ENCODE results near the gene FEZF1. TPM values are rescaled to one million over a fixed set of nuclear protein-coding genes. Genes with fewer than 3 reads are reported as not detected.

FEZF1 gene
- total and polyA plus RNA-seq, 10 of the 15 experiments (the other 5 are each of a cell fraction or from before 2014, with no cell fraction given), result not detected

DNA sequence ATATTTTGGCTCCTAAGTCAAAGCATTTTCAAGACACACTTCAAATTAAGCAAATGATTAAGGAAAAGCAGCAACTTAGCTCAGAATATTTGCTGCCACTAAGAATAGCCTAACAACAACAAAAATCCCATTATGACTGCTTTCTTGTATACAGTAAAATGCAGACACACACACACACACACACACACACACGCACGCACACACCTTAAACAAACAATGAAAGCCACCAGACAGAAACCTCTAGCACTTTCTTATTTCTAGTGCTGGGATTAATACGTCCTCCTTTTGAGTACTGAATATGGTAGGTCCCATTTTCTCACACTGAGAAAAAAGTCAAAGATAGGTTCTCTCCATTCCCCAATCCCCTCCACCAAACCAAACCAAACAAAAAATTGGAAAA is 23.4 kb upstream of the FEZF1 start:
- H3K9me3 ChIP-seq (replicated peaks; ENCODE audit: control insufficient read depth, insufficient read depth, low read length), result no peaks in the 10 kb centered on the region
- no peaks in the 10 kb centered on the region for H3K36me3 ChIP-seq (ENCODE audit: control insufficient read depth in 2 of 2, insufficient read depth in 2 of 2, low read length in 1 of 2)
- ChIA-PET SMC1A (ENCODE audit: uncharacterized antibody, unreplicated experiment) (interaction anchor here (0.6 to 1.0 kb wide), 4 partner anchors 9 to 205 kb away, joined by 3 to 4 read pairs (median 4); no protein-coding TSS in a partner anchor), CTCF (no interaction called here), POLR2A (no interaction called here), RAD21 (ENCODE audit: unreplicated experiment) (interaction anchor here (0.6 kb wide), 1 partner anchor 341 kb away, joined by 3 read pairs; no protein-coding TSS in a partner anchor)
- H3K4me1 ChIP-seq (ENCODE audit: control insufficient read depth, insufficient read depth, low read length), result no peaks in the 10 kb centered on the region
- H3K79me2 ChIP-seq (ENCODE audit: control insufficient read depth, insufficient read depth, low read length), result no peaks in the 10 kb centered on the region
- in situ Hi-C loops (cut with MboI) (no loop called here), intact Hi-C loops (cut with micrococcal nuclease; ENCODE audit: unreplicated experiment) (no loop called here)
- H3K27ac ChIP-seq (ENCODE audit: control insufficient read depth, insufficient read depth), result no peak overlapping the region
- TF ChIP-seq, protein P1, sequence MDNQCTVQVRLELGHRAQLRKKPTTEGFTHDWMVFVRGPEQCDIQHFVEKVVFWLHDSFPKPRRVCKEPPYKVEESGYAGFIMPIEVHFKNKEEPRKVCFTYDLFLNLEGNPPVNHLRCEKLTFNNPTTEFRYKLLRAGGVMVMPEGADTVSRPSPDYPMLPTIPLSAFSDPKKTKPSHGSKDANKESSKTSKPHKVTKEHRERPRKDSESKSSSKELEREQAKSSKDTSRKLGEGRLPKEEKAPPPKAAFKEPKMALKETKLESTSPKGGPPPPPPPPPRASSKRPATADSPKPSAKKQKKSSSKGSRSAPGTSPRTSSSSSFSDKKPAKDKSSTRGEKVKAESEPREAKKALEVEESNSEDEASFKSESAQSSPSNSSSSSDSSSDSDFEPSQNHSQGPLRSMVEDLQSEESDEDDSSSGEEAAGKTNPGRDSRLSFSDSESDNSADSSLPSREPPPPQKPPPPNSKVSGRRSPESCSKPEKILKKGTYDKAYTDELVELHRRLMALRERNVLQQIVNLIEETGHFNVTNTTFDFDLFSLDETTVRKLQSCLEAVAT (IDR thresholded peaks at IDR 0.05), result no peak
- TF ChIP-seq TAF1 (IDR thresholded peaks at IDR 0.05; ENCODE audit: borderline replicate concordance, low read depth, low read length), result no peak
- no peak for TF ChIP-seq NRF1 (conservative IDR thresholded peaks at IDR 0.05; ENCODE audit: low read depth, low read length)
- no peak for TF ChIP-seq EZH2 (IDR thresholded peaks at IDR 0.05; ENCODE audit: borderline replicate concordance, control insufficient read depth, low read depth, low read length)
- no peak for TF ChIP-seq ZSCAN29 (IDR thresholded peaks at IDR 0.05)
- TF ChIP-seq ZNF274 (IDR thresholded peaks at IDR 0.05; ENCODE audit: insufficient read depth, insufficient read length), result no peak
- TF ChIP-seq, protein P2, sequence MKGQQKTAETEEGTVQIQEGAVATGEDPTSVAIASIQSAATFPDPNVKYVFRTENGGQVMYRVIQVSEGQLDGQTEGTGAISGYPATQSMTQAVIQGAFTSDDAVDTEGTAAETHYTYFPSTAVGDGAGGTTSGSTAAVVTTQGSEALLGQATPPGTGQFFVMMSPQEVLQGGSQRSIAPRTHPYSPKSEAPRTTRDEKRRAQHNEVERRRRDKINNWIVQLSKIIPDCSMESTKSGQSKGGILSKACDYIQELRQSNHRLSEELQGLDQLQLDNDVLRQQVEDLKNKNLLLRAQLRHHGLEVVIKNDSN (IDR thresholded peaks at IDR 0.05; ENCODE audit: borderline replicate concordance, extremely low read length, insufficient read depth, low read depth, low read length), result no peak
- no peak for TF ChIP-seq CHD2 (IDR thresholded peaks at IDR 0.05; ENCODE audit: borderline replicate concordance, low read depth, low read length)
- no peak for TF ChIP-seq RBBP5 (conservative IDR thresholded peaks at IDR 0.05)
- TF ChIP-seq TCF3 (IDR thresholded peaks at IDR 0.05; ENCODE audit: borderline replicate concordance, insufficient read depth, low read depth, low read length), result no peak
- no peak for TF ChIP-seq RFX5 (IDR thresholded peaks at IDR 0.05; ENCODE audit: low read depth, low read length)
- no peak for TF ChIP-seq KAT2A (conservative IDR thresholded peaks at IDR 0.05; ENCODE audit: control insufficient read depth, low read depth, low read length)
- peaks cover 0 to 2% of the 10 kb centered on the region in 2 experiments; a peak in 2 of 4 replicates for H3K27me3 ChIP-seq (replicated peaks in 1 of 2; ENCODE audit: control insufficient read depth in 2 of 2, insufficient read depth in 2 of 2, low read length in 1 of 2)
- ATAC-seq (peak; percentile 61), DNase-seq (ENCODE audit: low read depth, low spot score) (no peak), FAIRE-seq (no peak)
- BruUV-seq (replicated peaks), result no TSS peak
- H3K4me2 ChIP-seq (ENCODE audit: control insufficient read depth, insufficient read depth), result no peak overlapping the region
- H4K20me1 ChIP-seq (ENCODE audit: control insufficient read depth, insufficient read depth), result no peaks in the 10 kb centered on the region
- H2AFZ ChIP-seq (ENCODE audit: control insufficient read depth, low read depth, low read length), result no peak overlapping the region
- WGBS (ENCODE audit: insufficient coverage, insufficient replicate concordance, low lambda C conversion rate, missing lambda C conversion rate), result 12% methylated on average over 3 of the region's 3 CpGs
- H3K9ac ChIP-seq (ENCODE audit: control insufficient read depth, insufficient read depth, low read length), result no peak overlapping the region
- H3K4me3 ChIP-seq, result no peak overlapping the region

Measured in GM12878 (cell line).